Posterior cingulate gyrus (tissue), 11 donors: ENCODE data around the gene FAAP20.
A peak's percentile ranks its signal among the peaks of the same experiment; 100 is the strongest.
"Not testable (repeated sequence)": the region's sequence is repeated elsewhere in the genome, so short reads cannot be mapped to it uniquely, and the experiment has no call there.

Source experiments
- DNase-seq, 10 donors: peaks; one replicate each; pipeline versions ENCODE4 v3.0.0 to v3.0.0-alpha.2; 2020 to 2021; ENCODE audit warnings: mixed read lengths in 3 of 10
- intact Hi-C: fragments of 100-400 bp; cut with DNase I; formaldehyde crosslinking; loops from one replicate; pipeline ENCODE4 v1.15.1; 2023

FAAP20 gene

DNA sequence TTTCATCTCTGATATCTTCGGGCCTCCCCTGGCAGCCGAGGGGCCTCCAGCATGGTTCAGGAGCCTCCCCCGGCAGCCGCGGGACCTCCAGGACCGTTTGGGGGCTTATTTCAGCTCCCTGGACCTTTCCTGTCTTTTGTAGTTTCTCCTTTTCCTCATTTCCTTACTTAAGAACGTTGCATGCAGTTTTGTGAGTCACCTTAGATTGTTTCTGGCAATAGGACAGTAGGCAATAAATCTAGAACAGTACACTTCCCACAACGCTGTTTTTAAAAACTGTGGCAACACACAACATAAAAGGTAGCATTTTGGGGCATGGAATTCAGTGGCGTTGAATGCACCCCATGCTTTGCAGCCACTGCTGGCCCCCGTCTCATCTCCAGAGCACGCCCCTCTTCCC lies 24.4 kb downstream of the FAAP20 start:
- no peak for DNase-seq
- intact Hi-C loops, result loop anchor here (5.0 kb wide), 1 partner anchor 33 kb away; no protein-coding TSS in a partner anchor

DNA sequence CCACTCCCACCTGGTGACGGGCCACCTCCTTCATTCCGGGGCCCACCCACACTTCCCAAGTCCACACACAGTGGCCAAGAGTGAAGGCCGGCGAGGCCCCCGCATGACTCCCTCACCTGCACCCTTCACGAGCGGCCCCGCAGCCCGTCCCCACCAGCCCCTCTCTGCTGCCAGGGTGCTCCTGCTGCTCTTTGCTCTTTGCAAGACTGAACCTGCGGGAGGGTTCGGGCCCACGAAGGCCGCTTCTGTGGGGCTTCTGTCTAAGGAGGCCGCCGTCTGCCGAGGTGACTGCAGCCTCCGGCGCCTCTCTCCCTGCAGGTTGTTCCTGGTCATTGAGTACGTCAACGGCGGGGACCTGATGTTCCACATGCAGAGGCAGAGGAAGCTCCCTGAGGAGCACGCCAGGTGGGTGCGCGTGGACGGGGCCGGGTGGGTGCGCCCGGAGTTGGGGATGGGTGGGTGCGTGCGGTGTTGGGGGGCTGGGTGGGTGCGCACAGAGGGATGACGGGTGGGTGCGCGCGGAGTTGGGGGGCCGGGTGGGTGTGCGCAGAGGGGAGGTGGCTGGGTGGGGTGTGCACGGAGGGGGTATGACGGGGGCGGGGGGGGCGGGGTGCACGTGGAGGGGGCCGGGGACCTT lies 25.3 kb downstream of the FAAP20 start:
- intact Hi-C loops, result no loop called here
- peak in 1 of 10 donors; percentile 79 for DNase-seq

DNA sequence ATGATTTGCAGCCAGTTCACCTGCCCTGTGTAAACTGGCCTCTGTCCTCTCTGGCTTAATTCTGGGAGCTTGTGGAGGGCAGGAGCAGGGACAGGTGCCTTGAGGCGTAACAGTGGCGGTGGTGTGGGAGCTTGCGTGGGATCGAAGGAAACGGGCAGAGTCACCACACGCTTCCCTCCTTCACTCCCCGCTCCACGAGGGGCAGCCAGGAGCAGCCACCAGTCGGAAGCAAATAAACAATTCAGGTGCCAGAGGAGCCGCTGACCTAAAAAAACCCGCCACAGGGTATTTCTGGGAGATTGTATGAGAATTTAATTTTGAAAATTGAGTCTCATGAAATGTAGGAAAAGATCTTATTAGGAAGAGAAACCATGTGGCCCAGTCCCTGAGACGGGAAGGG lies 26.0 kb downstream of the FAAP20 start:
- intact Hi-C loops, result no loop called here
- DNase-seq, result peak in 1 of 10 donors; percentile 60

DNA sequence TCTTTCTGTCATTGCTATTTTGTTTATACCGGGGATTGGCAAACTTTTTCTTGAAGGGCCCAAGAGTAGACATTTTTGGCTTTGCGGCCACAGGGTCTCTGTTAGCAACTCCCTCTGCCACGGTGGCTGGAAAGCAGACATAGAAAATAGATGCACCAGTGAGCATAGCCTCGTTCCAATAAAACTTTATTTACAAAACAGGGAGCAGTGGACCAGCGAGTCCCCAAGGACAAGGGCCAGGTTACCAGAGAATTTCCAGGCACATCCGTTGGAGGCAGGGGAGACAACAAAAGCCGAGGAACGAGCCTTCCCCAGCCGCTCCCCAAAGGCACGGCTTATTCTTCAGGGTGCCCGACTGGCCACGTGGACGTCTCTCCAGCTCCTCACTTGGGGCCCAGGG lies 26.5 kb downstream of the FAAP20 start:
- intact Hi-C loops, result no loop called here
- DNase-seq, result no peak

DNA sequence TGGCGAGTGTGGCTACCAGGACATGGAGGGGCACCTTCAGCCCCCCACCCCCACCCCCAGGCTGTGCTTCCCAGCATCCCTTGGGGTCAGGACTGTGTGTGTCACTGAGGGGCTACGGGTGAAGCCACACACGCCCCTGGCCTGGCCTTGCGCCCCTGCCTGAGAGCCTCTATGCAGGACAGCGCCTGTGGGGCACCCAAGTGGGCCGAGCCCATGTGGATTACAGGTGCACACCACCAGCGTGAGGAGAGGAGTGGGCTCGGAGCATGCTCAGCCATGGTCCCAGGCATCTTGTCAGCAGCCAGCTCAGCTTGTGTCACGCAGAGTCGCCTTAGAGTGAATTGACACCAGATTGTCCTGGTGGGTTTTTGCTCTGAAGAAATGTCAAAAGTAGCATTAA lies 27.9 kb downstream of the FAAP20 start:
- intact Hi-C loops, result no loop called here
- DNase-seq, result no peak

DNA sequence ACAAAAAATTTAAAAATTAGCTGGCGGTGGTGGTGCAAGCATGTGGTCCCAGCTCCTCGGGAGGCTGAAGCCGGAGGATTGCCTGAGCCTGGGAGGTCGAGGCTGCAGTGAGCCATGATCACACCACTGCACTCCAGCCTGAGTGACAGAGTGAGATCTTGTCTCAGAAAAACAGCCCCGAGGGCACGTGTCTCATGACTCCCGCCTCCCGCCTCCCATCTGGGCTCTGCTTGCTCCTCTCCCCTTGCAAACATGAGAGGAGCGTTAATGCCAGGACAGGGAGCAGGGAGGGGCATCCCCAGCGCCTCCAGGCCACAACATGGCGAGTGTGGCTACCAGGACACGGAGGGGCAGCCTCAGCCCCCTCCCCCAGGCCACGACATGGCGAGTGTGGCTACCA lies 28.3 kb downstream of the FAAP20 start:
- intact Hi-C loops, result no loop called here
- no peak for DNase-seq

DNA sequence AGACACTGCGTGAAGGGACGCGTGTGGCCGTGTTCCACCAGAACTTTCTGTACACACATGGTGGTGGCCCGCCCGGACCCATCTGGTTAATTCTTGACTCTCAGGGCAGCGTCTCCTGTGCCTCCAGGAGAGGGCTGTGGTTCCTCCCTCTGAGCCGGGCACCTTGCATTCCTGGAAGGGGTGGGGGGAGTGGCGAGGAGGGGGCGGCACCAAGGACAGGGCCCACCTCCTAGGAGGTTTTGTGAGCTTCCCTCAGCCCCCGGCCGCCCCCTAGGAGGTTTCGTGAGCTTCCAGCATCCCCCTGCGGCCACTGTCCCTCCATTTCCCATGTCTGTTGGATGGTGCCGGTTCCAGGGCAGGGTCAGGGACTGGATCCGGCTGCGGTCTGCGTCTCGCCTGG lies 28.9 kb downstream of the FAAP20 start:
- intact Hi-C loops, result no loop called here
- no peak for DNase-seq

DNA sequence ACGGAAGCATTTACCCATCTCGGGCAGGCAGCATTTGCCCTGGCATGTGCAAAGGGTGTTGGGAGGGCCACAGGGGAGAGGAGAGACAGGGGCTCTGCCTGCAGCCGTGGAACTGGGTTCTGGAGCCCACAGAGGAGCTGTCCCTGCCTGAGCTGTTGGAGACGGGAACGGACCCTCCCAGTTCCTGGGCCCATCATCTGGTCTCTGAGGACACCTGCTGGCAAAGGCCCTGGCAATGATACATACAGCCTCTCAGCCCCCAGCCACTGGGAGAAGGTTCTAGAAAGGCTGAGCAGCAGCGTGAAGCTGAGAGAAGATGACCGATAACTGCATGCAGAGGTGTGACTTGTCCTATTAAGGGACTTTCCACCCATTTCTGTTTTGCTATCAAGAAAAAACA lies 31.4 kb downstream of the FAAP20 start:
- intact Hi-C loops, result no loop called here
- no peak for DNase-seq

DNA sequence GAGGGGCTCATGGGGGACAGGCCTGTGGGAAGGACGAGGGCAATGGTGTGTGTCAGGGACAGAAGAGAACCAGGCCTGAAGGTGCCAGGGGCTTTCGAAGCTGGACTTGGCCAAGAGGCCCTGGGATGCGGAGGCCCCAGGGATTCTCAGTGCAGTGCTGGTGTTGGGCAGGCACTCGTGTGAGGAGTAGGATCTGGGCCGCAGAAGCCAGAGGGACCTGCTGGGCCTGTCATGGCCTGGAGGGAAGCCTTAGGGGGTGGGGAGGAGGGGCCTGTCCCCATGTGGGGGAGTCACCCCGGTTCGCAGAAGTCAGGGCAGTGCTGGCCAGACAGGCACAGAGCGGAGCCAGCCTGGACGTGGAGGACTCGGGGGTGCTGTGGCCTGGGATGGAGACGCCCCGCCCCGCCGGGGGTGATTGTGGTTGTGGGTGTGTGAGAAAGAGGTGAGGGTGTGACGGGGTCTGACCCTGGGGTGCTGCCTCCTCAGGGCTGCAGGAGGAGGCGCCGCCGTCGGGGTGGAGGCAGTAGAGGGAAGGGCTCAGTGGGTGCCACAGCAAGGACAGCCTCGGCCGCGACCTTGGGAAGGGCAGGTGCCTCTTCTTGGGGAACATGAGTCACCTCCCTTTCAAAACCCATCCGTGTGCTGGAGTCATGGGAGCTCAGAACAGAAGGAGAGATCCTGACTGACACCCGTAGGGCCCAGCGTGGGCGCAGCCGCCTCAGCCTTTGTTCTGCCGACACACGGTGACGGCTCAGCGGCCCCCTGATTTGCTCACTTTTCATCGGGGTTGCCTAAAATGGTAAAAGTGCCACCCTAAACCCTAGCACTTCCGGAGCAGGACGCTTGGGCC lies 33.9 kb downstream of the FAAP20 start:
- intact Hi-C loops, result no loop called here
- peak in 1 of 10 donors; percentile 84 for DNase-seq

DNA sequence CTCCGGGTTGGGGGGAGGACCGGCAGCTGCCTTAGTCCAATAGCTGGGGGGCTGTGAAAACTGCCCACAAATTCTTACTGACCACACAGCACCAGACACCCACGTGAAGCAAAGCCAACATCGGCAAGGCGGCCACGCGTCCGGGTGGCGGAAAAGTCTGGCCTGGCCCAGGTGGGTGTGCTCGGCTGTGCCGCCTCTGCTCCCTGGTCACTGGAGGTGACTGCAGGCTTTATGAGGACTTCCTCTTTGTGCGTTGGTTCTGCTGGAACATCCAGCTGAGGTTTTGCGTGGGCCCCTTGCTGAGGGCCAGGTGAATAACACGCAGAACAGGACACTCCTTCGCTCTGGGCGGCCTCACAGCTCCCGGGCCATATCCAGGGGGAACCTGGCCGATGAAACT lies 35.4 kb downstream of the FAAP20 start:
- DNase-seq, result no peak
- intact Hi-C loops, result no loop called here

DNA sequence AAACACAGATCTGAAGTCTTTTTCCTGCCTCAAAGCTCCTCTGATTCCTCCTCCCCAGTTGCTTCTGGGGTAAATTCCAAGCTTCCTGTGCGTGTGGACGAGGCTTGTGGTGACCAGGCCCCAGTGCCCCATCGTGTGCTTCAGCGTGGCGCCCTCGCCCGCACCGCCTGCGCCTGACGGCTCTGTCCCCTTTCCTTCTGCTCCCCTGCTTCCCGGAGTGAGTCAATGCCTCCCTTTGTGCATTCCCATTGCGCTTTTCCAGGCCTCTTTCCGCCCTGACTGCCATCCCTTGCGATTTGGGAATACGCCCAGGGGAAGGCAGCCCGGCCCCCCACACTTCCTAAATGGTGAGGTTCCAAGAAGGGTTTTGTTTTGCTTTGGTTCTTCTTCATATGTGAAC lies 36.3 kb downstream of the FAAP20 start:
- intact Hi-C loops, result no loop called here
- DNase-seq, result peak in 2 of 10 donors; percentile 29 to 79

DNA sequence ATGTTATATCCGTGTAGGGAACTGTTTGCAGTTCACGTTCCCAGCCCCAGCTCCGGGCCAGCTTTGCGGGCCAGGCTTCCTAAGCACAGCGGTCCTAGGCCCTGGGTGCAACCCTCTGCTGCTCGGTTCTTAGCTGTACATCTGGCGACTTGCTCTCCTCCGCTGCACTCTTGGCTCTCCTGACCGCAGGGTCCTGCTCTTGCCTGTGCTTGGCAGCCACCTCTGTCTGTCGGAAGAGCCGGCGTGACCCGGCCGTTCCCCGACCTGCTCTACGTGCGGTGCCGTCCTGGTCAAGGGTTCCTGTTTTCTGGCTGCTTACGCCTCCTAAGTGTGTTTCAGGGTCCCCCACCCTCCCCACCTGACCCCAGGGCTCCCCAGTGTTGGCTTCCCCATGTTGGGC lies 36.7 kb downstream of the FAAP20 start:
- intact Hi-C loops, result no loop called here
- no peak for DNase-seq

DNA sequence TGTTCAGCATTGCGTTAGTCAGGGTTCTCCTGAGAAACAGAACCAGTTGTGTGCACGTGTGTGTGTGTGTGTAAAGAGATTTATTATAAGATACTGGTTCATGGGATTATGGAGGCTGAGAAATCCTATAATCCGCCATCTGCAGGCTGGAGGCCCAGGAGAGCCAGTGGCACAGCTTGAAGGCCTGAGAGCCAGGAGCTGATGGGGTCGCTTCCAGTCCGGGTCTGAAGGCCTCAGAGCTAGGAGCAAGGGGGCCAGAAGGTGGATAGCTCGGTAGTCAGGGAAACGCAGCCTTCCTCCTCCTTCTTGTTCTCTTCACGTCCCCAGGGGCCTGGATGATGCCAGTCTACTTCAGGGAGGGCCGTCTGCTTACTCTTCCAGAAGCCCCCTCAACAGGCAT lies 37.7 kb downstream of the FAAP20 start:
- DNase-seq, result no peak
- intact Hi-C loops, result no loop called here

DNA sequence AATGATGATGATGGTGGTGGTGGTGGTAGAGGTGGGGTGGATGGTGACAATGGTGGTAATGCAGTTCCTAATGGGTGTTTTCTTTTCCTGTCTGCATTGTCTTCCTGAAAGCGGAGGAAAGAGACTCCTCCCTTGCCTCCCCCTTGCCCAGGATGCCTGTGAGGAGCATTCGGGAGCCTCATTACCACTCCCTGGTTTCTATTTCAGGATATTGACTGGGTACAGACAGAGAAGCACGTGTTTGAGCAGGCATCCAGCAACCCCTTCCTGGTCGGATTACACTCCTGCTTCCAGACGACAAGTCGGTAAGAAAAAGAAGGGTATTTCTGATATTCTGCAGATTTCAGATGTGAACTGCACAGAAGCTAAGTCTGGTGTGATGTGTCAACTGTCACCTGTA lies 38.8 kb downstream of the FAAP20 start:
- no peak for DNase-seq
- intact Hi-C loops, result no loop called here

DNA sequence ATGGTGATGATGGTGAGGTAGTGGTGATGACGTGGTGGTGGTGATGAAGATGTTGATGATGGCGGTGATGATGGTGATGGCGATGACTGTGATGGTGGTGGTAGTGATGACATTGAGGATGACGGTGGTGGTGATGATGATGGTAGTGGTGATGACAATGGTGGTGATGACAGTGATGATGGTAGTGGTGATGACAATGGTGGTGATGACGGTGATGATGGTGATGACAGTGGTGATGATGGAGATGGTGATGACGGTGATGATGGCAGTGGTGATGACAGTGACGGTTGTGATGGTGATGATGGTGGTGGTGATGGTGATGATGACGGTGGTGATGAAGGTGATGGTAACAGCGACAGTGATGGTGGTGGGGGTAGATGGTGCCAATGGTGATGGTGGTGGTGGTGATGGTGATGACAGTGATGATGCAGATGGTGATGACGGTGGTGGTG lies 39.4 kb downstream of the FAAP20 start:
- DNase-seq, result no peak
- intact Hi-C loops, result no loop called here

DNA sequence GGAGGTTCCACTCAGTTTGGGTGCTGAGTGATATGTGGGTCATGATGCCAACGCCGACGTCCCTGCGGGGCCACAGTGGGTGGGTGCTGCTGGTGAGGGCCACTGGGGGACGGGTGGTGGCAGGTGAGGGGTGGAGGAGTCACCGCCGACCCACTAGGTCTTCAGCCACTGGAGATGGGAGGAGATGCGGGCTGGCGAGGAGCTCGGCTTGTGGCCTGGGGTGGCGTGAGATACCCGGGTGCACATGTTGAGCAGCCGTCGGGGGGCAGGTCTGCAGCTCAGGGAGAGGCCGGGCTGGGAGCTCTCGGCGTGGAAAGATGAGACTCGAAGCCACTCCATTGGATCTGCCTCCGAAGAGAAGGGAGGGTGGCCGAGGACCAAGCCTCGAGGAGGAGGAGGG lies 40.5 kb downstream of the FAAP20 start:
- intact Hi-C loops, result no loop called here
- no peak for DNase-seq

DNA sequence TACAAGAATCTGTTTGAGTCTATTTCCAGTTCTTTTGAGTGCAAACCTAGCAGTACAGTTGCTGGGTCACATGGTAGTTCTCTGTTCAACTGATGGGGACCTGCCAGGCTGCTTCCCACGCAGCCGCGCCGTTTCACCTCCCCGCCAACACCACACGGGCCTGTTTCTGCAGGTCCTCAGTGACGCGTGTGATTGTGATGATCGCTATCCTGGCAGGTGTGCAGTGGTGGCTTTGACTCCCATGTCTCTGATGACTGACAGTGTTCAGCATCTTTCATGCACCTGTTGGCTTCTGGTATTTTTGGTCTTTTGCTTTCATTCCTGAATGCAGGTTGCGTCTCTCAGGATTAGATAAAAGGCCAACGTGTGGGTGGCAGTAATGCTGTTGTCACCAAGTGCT lies 41.6 kb downstream of the FAAP20 start:
- DNase-seq, result peak in 5 of 10 donors; percentile 55 to 91 (median 58)

DNA sequence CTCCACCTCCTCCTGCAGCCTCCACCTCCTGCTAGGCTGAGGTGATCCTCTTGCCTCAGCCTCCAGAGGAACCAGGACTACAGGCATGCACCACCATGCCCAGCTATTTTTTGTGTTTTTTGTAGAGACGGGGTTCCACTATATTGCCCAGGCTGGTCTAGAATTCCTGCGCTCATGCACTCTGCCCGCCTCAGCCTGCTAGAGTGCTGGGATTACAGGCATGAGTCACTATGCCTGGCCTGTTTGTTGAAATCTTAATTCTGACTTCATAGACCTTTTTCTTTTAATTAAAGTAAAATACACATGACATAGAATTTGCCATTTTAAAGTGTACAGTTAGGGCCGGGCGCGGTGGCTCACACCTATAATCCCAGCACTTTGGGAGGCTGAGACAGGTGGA lies 42.7 kb downstream of the FAAP20 start:
- intact Hi-C loops, result no loop called here
- no peak for DNase-seq

More for the DNA sequence above, 41.6 kb downstream of the FAAP20 start:
- intact Hi-C loops, result no loop called here

DNA sequence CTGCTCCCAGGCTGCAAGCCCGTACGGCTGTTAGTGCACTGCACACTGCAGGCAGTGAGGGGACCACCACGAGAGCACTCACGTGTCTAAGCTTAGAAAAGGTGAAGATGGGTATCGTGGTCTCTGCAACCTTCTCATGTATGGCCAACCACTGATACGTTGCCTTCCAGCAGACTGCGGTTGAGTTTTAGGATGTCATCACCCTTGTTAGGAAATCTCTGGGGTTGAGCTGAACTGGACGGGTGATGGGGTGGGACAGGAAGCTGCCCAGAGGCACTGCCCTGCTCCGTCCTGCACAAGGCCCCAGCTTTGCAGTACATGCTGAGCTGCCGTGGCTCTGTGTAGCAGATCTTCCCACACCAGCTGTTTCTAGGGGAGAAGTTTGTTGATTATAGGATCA lies 43.3 kb downstream of the FAAP20 start:
- intact Hi-C loops, result no loop called here
- no peak for DNase-seq

DNA sequence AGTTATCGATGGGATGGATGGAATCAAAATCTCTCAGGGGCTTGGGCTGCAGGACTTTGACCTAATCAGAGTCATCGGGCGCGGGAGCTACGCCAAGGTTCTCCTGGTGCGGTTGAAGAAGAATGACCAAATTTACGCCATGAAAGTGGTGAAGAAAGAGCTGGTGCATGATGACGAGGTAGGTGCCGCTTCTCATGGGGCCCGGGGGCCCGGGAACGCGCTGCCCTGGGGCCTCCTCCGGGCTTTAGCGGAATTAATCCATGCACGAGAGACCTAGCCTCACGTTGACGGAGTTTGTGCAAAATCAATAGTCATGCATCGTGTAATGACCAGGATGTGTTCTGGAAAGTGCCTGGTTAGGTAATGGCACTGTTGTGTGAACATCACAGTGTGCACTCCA lies 43.8 kb downstream of the FAAP20 start:
- no peak for DNase-seq
- intact Hi-C loops, result no loop called here

DNA sequence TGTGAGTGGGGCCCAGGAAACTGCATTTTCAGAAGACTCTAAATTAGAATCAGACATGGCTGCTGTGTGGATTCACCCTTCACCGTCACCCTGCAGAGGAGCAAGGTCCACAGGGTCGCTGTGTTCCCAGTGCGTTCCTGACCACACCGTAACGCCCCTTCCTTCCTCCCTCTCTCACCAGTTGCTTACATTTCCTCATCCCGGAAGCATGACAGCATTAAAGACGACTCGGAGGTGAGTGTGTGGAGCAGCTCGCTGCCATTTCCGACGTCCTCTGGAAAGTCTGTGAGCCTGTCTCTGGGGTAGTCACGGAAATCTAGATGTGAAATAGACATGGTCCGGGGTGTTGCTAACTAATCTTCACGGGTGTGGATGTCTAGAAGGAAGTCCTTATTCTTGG lies 45.9 kb downstream of the FAAP20 start:
- intact Hi-C loops, result no loop called here
- no peak for DNase-seq

DNA sequence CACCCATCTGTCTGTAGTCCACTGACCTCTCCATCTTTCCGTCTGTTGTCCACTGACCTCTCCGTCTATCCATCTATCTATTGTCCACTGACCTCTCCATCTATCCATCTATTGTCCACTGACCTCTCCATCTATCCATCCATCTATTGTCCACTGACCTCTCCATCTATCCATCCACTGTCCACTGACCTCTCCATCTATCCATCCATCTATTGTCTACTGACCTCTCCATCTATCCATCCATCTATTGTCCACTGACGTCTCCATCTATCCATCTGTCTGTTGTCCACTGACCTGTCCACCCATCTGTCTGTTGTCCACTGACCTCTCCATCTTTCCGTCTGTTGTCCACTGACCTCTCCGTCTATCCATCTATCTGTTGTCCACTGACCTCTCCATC lies 46.7 kb downstream of the FAAP20 start:
- intact Hi-C loops, DNase-seq: not testable (repeated sequence)
